Fibroblast of mammary gland (primary cell): ENCODE results near the gene MT1B.
A peak's percentile ranks its signal among the peaks of the same experiment; 100 is the strongest.

Experiments
- DNase-seq: peaks from one replicate; pipeline ENCODE4 v3.0.0-alpha.2; 2010; ENCODE audit warnings: low read depth
- H3K4me3 ChIP-seq: 2 replicates; pipeline ENCODE4 v1.5.1; 2011; ENCODE audit warnings: low read depth, mild to moderate bottlenecking, low read length, moderate library complexity; ENCODE audit not compliant: control insufficient read depth
- CTCF ChIP-seq: conservative IDR thresholded peaks from 2 replicates; pipeline ENCODE4 v1.5.1; 2011; ENCODE audit warnings: low read depth, low read length, inconsistent platforms; ENCODE audit not compliant: control insufficient read depth, insufficient read depth

MT1B gene

DNA sequence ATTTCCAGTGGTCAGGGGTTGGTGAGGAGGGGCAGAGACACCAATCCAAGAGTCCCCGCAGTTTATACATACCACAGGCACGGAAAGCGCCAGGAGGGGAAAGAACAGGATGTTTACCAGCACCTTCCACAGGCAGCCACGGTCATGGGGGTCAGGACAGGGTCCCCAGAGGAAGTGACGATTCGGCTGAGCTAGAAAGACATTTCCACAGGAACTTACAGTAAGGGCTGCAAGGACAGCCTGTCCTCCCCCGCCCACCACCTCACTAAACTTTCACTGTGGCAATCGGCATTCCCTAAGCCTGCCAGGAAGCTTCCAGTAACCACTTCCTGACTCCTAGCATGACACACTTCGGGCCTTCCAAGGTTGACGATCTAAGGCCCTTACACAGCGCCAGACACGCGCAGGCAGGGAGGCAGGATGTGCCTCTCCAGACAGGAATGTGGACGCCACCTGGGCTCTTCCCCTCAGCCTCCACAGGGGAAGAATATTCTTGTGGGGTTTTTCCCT is 44.5 kb upstream of the MT1B start:
- TF ChIP-seq CTCF: no peak
- H3K4me3 ChIP-seq: peak overlapping the region; percentile 40
- DNase-seq: peak; percentile 100

- DNase-seq: no peak
Observed at GRCh38 chr16:56607675-56608042, 44.0 kb upstream of the MT1B start.

GRCh38 chr16:56608043-56608875 is 43.4 kb upstream of the MT1B start, which contains the start of gene MT2A:
Gene MT2A (plus strand): TSS chr16:56608584. CDS start chr16:56608656, 72 bp downstream.
- DNase-seq: peak; percentile 96
- peak within 1 kb of the TSS; percentile 81 for H3K4me3 ChIP-seq
- no peak for TF ChIP-seq CTCF

More at GRCh38 chr16:56607675-56608042, 44.0 kb upstream of the MT1B start:
- peak overlapping the region; percentile 43 for H3K4me3 ChIP-seq
- no peak for TF ChIP-seq CTCF

DNA sequence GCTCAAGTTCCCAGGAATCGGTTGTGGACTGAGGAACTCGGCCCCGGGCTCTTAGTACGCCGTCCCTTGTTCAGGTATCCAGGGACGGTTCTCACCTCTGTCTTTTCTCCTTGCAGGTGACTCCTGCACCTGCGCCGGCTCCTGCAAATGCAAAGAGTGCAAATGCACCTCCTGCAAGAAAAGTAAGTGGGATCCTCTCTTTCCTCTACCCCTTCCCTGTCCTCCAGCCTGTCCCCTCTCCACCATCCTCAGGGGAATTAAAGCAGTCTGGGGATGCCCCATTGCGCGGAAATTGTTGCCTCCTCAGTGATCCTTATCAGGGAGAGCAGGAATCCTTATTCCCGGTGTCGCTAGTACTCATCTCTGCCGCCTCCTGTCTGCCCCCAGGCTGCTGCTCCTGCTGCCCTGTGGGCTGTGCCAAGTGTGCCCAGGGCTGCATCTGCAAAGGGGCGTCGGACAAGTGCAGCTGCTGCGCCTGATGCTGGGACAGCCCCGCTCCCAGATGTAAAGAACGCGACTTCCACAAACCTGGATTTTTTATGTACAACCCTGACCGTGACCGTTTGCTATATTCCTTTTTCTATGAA is 42.7 kb upstream of the MT1B start:
- no peak for TF ChIP-seq CTCF
- DNase-seq: no peak

DNA sequence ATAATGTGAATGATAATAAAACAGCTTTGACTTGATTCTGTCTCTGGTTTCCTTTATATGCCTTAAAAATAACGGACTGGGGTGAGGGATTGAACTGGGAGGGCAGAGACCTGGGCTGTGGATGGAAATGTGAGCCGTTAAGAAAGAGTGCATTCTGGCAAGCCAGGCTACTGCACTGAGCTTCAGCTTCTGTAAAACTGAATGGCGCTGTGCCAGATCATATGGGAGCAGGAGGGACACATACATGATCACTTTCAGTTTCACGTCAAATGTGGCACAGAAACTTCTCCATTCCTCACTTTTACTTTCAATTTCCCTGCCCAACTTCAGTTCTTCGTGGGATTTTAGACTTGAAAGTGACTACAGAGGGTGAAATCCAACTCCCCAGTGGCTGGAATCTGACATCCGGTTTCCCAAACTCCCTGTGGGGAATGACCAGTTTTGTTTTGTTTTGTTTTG is 42.2 kb upstream of the MT1B start:
- no peak for TF ChIP-seq CTCF
- peak overlapping the region; percentile 81 for H3K4me3 ChIP-seq
- peak; percentile 92 for DNase-seq

More for the DNA sequence above, 42.7 kb upstream of the MT1B start:
- H3K4me3 ChIP-seq: peak overlapping the region; percentile 81

DNA sequence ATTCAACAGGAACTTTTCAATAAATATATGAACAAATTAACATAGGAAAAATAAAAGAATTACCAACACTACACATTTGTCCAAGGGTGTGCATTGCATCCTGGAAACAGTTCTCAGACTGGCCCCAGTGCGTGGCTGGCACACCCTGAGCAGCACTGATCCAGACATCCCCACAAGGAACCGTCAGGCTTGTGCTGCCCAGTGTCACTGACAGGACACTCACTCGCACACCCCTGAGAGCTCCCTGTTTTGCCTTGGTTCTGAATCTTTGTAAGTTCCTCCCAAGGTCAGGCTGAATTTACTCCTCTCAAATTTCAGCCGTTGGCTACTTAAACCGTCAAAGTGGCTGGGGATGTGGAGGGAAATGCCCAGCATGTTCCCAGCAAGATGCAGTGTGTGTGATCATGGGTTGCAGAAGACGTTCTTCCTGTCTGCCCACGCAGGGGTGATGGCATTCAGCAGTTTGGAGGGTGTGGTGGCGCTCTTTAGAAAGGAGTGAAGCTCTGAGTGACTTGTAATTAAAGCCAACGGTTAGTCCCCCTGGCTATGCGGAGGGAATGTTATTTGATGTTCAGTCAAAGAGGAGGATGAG is 41.6 kb upstream of the MT1B start:
- DNase-seq: peak; percentile 98
- no peak for TF ChIP-seq CTCF
- H3K4me3 ChIP-seq: peak overlapping the region; percentile 81
